ENCODE measurements around the gene DRC1.

Gene DRC1

GRCh38 chr2:26495705-26496297 is 94.1 kb downstream of the DRC1 start:
- DNase-seq: no peak

GRCh38 chr2:26500406-26500805 is 98.7 kb downstream of the DRC1 start:
- DNase-seq: no peak

DNA sequence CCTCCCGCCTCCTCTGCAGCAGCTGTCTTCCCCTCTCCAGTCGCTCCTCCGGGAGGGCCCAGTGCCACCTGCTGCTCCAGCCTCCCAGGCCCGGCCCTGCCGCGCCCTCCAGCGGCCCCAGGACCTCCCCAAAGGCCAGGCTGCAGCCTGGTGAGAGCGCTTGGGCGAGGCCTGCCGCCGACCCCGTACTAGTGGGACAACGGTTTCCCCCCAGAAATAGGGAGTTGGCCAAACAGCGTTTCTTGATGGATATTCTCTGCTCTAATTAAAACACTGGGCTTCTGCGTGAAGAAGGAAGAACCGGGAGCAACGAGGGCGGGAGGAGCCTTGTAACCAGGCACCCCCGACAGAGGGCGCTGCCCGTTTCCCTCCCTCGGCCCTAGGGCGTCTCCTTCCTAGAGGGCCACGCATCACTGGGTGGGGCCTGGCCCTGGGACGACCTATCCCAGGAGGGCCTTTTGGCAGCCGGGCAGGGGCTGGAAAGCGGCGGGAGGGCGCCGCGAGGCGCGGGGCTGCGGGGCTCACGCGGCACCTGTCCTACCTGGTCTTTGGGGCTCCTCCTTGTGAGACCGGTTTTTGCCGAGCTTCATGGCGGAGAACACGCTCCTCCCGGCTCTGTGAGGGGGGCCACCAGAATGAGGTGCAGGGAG is 101.6 kb downstream of the DRC1 start:
- DNase-seq: peak; percentile 93

- DNase-seq: no peak
These were observed 102.3 kb downstream of the DRC1 start for GRCh38 chr2:26504002-26504401.

DNA sequence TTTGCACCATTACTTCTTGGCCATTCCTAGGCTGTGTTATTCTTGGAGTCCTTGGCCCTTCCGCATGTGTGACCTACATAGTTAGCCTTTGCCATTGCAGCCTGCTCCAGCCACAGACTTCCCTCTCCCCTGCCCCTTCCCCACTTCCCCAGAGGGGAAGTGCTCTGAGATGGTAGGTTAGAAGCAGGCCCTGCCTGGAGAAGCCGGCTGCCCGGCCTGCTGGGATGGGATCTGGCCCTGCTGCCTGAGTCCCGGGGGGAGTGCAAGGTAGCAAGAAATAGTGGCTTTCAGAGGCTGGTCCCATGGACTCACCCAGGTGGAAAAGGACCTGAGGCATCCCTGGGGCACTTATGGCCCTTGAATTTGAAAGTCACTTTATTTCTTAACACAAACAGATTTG is 104.6 kb downstream of the DRC1 start:
- DNase-seq: no peak
